Tibial nerve (tissue), 4 donors: ENCODE measurements around the gene TEX22.

Source experiments
- EP300 ChIP-seq, 2 donors: sonication (generic); formaldehyde crosslinking; IDR thresholded peaks; one replicate each; pipeline ENCODE4 v1.6.1; 2017; ENCODE audit warnings: antibody characterized with exemption in 2 of 2, mild to moderate bottlenecking in 1 of 2
- POLR2A ChIP-seq, 2 donors: fragments of 450-650 bp; IDR thresholded peaks; one replicate each; pipeline ENCODE4 v1.6.1; 2017; ENCODE audit warnings: antibody characterized with exemption in 2 of 2, mild to moderate bottlenecking in 2 of 2, moderate library complexity in 2 of 2
- TF ChIP-seq, protein P1 (sequence below), 5 experiments: fragments of 200-600 bp in 3 of 5; fragments of 450-650 bp in 2 of 5; sonication (generic) in 3 of 5; IDR thresholded peaks; one replicate each; pipeline ENCODE4 v1.5.1; 2016 to 2019; ENCODE audit warnings: antibody characterized with exemption in 5 of 5, mild to moderate bottlenecking in 3 of 5, moderate library complexity in 2 of 5

GRCh38 chr14:105446971-105447370 is 48.6 kb downstream of the TEX22 start:
- TF ChIP-seq, protein P1, sequence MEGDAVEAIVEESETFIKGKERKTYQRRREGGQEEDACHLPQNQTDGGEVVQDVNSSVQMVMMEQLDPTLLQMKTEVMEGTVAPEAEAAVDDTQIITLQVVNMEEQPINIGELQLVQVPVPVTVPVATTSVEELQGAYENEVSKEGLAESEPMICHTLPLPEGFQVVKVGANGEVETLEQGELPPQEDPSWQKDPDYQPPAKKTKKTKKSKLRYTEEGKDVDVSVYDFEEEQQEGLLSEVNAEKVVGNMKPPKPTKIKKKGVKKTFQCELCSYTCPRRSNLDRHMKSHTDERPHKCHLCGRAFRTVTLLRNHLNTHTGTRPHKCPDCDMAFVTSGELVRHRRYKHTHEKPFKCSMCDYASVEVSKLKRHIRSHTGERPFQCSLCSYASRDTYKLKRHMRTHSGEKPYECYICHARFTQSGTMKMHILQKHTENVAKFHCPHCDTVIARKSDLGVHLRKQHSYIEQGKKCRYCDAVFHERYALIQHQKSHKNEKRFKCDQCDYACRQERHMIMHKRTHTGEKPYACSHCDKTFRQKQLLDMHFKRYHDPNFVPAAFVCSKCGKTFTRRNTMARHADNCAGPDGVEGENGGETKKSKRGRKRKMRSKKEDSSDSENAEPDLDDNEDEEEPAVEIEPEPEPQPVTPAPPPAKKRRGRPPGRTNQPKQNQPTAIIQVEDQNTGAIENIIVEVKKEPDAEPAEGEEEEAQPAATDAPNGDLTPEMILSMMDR (IDR thresholded peaks at IDR 0.05) = no peak
- TF ChIP-seq POLR2A (IDR thresholded peaks at IDR 0.05) (no peak), EP300 (IDR thresholded peaks at IDR 0.05) (no peak)
